Nephron (organoid): ENCODE results near the gene ATXN7L3.
A peak's percentile ranks its signal among the peaks of the same experiment; 100 is the strongest.

Experiments used
- H3K27ac Mint-ChIP-seq, 3 experiments: 2 replicates each; pipeline ENCODE4 v1.8.0; 2020; ENCODE audit warnings: mixed read lengths in 3 of 3, mild to moderate bottlenecking in 2 of 3, moderate library complexity in 1 of 3
- H3K27me3 Mint-ChIP-seq: 2 replicates; pipeline ENCODE4 v1.8.0; 2021; ENCODE audit warnings: low read depth, mild to moderate bottlenecking, moderate library complexity, mixed read lengths
- H3K36me3 Mint-ChIP-seq: 2 replicates; pipeline ENCODE4 v1.8.0; 2020; ENCODE audit warnings: low read depth, mixed read lengths
- H3K4me1 Mint-ChIP-seq: 2 replicates; pipeline ENCODE4 v1.8.0; 2020; ENCODE audit warnings: mixed read lengths
- H3K4me3 Mint-ChIP-seq, 3 experiments: 2 replicates each; pipeline ENCODE4 v1.8.0; 2020; ENCODE audit warnings: mild to moderate bottlenecking in 3 of 3, mixed read lengths in 3 of 3, moderate library complexity in 2 of 3
- H3K9me3 Mint-ChIP-seq: 2 replicates; pipeline ENCODE4 v1.8.0; 2020; ENCODE audit warnings: mixed read lengths
- CTCF ChIP-seq, 3 experiments: fragments of 200-600 bp; sonication (generic); IDR thresholded peaks; one replicate each; pipeline ENCODE4 v1.5.0; 2021; ENCODE audit warnings: antibody characterized with exemption in 3 of 3; ENCODE audit not compliant: unreplicated experiment in 3 of 3

The ATXN7L3 gene

DNA sequence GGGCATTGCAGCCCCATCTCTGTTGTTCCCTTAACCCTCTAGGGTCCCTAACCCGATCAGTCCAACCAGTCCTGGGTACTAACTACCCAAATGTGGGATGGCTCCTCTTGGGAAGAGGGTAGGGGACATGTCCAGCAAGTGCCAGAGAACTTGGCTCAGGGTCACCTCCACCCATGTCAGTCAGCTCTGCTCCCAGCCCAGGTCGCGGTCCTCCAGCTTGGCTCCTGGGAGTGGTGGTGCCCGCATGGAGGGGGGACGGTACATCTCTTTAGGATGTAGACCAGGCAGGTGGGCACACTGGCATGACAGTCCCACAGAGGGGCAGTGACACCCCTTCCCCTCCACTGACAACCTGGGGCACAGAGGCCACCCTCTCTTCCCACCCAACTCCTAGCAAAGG is 6.9 kb downstream of the ATXN7L3 start:
- no peaks in the 10 kb centered on the region for H3K9me3 Mint-ChIP-seq
- peaks cover 35% of the 10 kb centered on the region for H3K4me1 Mint-ChIP-seq
- peak overlapping the region in 2 of 3 experiments; percentile 23 to 93 for H3K27ac Mint-ChIP-seq
- no peak for TF ChIP-seq CTCF (IDR thresholded peaks at IDR 0.05; ENCODE audit: unreplicated experiment in 3 of 3)
- no peak overlapping the region for H3K4me3 Mint-ChIP-seq
- H3K36me3 Mint-ChIP-seq = peaks cover 51% of the 10 kb centered on the region
- no peaks in the 10 kb centered on the region for H3K27me3 Mint-ChIP-seq

GRCh38 chr17:44191941-44192496 is 7.7 kb downstream of the ATXN7L3 start:
- peak overlapping the region; percentile 61 to 93 (median 90) for H3K27ac Mint-ChIP-seq
- H3K9me3 Mint-ChIP-seq = no peaks in the 10 kb centered on the region
- no peaks in the 10 kb centered on the region for H3K27me3 Mint-ChIP-seq
- TF ChIP-seq CTCF (IDR thresholded peaks at IDR 0.05; ENCODE audit: unreplicated experiment in 3 of 3) = no peak
- peaks cover 44% of the 10 kb centered on the region for H3K36me3 Mint-ChIP-seq
- no peak overlapping the region for H3K4me3 Mint-ChIP-seq
- peaks cover 33% of the 10 kb centered on the region for H3K4me1 Mint-ChIP-seq

GRCh38 chr17:44191369-44191768 is 8.3 kb downstream of the ATXN7L3 start:
- Mint-ChIP-seq H3K27ac (peak overlapping the region; percentile 61 to 93 (median 90)), H3K9me3 (no peaks in the 10 kb centered on the region), H3K4me1 (peaks cover 39% of the 10 kb centered on the region), H3K4me3 (peak overlapping the region; percentile 69 to 79 (median 79)), H3K36me3 (peaks cover 38% of the 10 kb centered on the region), H3K27me3 (no peaks in the 10 kb centered on the region)
- TF ChIP-seq CTCF (IDR thresholded peaks at IDR 0.05; ENCODE audit: unreplicated experiment in 3 of 3) = no peak

DNA sequence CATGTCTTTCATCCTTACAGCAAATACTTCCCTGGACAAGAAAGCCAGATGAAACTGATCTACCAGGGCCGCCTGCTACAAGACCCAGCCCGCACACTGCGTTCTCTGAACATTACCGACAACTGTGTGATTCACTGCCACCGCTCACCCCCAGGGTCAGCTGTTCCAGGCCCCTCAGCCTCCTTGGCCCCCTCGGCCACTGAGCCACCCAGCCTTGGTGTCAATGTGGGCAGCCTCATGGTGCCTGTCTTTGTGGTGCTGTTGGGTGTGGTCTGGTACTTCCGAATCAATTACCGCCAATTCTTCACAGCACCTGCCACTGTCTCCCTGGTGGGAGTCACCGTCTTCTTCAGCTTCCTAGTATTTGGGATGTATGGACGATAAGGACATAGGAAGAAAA is 9.2 kb downstream of the ATXN7L3 start:
- no peaks in the 10 kb centered on the region for H3K9me3 Mint-ChIP-seq
- no peak for TF ChIP-seq CTCF (IDR thresholded peaks at IDR 0.05; ENCODE audit: unreplicated experiment in 3 of 3)
- H3K4me3 Mint-ChIP-seq = peak overlapping the region; percentile 69 to 79 (median 79)
- H3K27me3 Mint-ChIP-seq = no peaks in the 10 kb centered on the region
- H3K4me1 Mint-ChIP-seq = peaks cover 43% of the 10 kb centered on the region
- H3K36me3 Mint-ChIP-seq = peaks cover 31% of the 10 kb centered on the region
- H3K27ac Mint-ChIP-seq = peak overlapping the region; percentile 61 to 93 (median 90)

DNA sequence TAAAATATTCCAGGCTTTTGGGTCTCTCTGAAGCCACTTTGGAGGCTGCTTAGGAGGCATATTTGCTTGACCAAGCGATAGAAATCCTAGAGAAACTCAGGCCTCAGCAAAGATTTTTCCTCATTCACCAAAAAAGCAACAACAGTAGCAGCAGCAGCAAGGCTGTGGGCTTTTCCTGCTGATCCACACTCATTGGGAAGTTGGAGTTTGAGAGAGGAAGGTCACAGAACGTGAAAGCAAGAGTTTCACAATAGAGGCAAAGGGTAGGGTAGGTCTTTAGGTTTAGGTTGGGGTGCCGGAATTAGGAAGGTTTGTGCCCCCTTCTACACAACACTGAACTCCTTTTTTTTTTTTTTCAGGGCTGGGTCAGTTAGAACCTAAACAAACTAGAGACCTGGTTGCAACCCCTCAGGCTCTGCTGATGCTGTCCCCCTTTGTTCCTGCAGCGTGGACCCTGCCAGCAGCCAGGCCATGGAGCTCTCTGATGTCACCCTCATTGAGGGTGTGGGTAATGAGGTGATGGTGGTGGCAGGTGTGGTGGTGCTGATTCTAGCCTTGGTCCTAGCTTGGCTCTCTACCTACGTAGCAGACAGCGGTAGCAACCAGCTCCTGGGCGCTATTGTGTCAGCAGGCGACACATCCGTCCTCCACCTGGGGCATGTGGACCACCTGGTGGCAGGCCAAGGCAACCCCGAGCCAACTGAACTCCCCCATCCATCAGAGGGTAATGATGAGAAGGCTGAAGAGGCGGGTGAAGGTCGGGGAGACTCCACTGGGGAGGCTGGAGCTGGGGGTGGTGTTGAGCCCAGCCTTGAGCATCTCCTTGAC is 10.9 kb downstream of the ATXN7L3 start:
- Mint-ChIP-seq H3K9me3 (no peaks in the 10 kb centered on the region), H3K4me3 (peak overlapping the region; percentile 92 to 96 (median 93)), H3K36me3 (peaks cover 19% of the 10 kb centered on the region), H3K27me3 (no peaks in the 10 kb centered on the region), H3K27ac (peak overlapping the region in 2 of 3 experiments; percentile 95 to 98), H3K4me1 (peaks cover 48% of the 10 kb centered on the region)
- TF ChIP-seq CTCF (IDR thresholded peaks at IDR 0.05; ENCODE audit: unreplicated experiment in 3 of 3) = no peak
